UCSD-AML1 (cell line): ENCODE results near the gene CDKAL1.

Experiments
- DNase-seq: peaks from one replicate; lab custom pipeline; 2025; ENCODE audit not compliant: unreplicated experiment; lab: John Stamatoyannopoulos, UW

Gene CDKAL1

GRCh38 chr6:21265034-21265729 is 730.9 kb downstream of the CDKAL1 start:
- DNase-seq, result no peak

GRCh38 chr6:21265730-21266044 is 731.4 kb downstream of the CDKAL1 start:
- no peak for DNase-seq

GRCh38 chr6:21270636-21271201 is 736.5 kb downstream of the CDKAL1 start:
- DNase-seq, result no peak

GRCh38 chr6:21271428-21272155 is 737.3 kb downstream of the CDKAL1 start:
- no peak for DNase-seq

- no peak for DNase-seq
These were observed 739.2 kb downstream of the CDKAL1 start for GRCh38 chr6:21273451-21273850.

GRCh38 chr6:21274851-21275250 is 740.6 kb downstream of the CDKAL1 start:
- DNase-seq, result no peak

- DNase-seq, result no peak
These were observed 743.5 kb downstream of the CDKAL1 start for GRCh38 chr6:21277601-21278374.

GRCh38 chr6:21278375-21278745 is 744.1 kb downstream of the CDKAL1 start:
- DNase-seq, result no peak

GRCh38 chr6:21279619-21280018 is 745.4 kb downstream of the CDKAL1 start:
- no peak for DNase-seq

- DNase-seq, result no peak
These were observed 747.1 kb downstream of the CDKAL1 start for GRCh38 chr6:21281366-21281765.
